Measurements from ENCODE around the gene IRF5. TPM values are rescaled to one million over a fixed set of nuclear protein-coding genes. Genes with fewer than 3 reads are reported as not detected.

Gene IRF5
- total RNA-seq, 1 donor from 2014 or later: 29.4 TPM

DNA sequence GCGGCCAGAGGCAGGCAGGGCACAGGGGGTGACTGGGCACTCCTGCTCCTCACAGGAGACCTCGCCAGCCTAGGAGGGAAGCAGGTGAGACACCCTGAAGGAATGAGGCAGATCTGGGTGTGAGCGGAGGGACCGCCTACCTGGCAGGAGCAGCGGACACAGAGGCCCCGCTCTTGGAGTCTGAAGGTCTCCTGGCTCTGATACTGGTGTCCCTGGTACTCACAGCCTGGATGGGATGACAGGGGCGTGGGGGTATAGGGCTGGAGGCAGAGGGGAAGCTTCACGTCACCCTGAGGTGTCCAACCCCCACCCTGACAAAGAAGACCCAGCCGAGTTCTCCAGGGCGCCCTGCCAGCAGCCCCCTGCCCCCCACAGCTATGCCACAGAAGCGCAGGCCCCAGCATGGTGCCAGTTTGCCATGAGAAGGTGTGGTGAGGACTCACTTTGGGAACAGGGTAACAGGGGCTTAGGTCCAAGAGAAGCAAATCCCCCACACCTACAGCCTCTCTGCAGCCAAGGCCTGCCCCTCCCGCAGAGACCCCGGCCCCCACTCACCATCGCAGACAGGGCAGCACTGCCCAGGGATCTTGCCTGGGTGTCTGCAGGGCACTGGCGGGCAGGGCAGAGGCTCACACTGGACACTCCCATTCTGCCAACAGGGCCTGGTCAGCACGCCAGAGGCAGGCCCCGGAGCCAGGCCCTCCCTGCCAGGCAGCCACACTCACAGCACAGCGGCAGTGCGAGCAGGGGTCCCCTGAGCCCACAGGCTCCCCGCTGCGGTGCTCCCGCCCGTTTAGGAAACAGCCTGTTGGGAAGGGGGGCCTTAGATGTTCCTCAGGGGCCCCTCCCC lies 44.3 kb upstream of the IRF5 start:
- no peaks in the 10 kb centered on the region for H3K9me3 ChIP-seq
- intact Hi-C loops (cut with DNase I): loop anchor here (10.0 kb wide), 1 partner anchor 191 kb away; no protein-coding TSS in a partner anchor
- peaks cover 14% of the 10 kb centered on the region for H3K27me3 ChIP-seq
- H3K4me3 ChIP-seq: no peak overlapping the region
- ATAC-seq (peak; percentile 30), DNase-seq (peak; percentile 62)
- no peak overlapping the region for H3K27ac ChIP-seq
- H3K36me3 ChIP-seq: no peaks in the 10 kb centered on the region
- no peaks in the 10 kb centered on the region for H3K4me1 ChIP-seq
- TF ChIP-seq, protein P1, sequence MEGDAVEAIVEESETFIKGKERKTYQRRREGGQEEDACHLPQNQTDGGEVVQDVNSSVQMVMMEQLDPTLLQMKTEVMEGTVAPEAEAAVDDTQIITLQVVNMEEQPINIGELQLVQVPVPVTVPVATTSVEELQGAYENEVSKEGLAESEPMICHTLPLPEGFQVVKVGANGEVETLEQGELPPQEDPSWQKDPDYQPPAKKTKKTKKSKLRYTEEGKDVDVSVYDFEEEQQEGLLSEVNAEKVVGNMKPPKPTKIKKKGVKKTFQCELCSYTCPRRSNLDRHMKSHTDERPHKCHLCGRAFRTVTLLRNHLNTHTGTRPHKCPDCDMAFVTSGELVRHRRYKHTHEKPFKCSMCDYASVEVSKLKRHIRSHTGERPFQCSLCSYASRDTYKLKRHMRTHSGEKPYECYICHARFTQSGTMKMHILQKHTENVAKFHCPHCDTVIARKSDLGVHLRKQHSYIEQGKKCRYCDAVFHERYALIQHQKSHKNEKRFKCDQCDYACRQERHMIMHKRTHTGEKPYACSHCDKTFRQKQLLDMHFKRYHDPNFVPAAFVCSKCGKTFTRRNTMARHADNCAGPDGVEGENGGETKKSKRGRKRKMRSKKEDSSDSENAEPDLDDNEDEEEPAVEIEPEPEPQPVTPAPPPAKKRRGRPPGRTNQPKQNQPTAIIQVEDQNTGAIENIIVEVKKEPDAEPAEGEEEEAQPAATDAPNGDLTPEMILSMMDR (IDR thresholded peaks at IDR 0.05): no peak

DNA sequence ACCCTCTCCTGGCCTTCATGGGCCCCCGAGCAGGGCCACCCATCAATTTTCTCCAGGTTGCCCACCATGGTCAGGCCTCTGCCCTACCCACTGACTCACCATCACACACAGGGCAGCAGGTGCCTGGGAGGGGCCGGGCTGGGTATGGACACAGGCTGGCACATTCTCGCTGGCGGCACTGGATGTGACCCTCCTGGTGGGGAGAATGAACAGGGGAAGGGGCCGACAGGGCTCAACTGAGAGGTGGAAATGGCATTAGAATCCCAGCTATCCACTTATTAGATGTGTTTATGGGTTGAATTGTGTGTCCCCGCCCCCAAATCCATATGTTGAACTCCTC lies 43.7 kb upstream of the IRF5 start:
- Histone ChIP-seq H3K36me3 (no peaks in the 10 kb centered on the region), H3K27me3 (peaks cover 14% of the 10 kb centered on the region), H3K27ac (no peak overlapping the region), H3K9me3 (no peaks in the 10 kb centered on the region), H3K4me1 (no peaks in the 10 kb centered on the region), H3K4me3 (no peak overlapping the region)
- intact Hi-C loops (cut with DNase I): loop anchor here (10.0 kb wide), 1 partner anchor 191 kb away; no protein-coding TSS in a partner anchor
- no peak for DNase-seq
- ATAC-seq: no peak
- TF ChIP-seq, protein P1 (IDR thresholded peaks at IDR 0.05): no peak

DNA sequence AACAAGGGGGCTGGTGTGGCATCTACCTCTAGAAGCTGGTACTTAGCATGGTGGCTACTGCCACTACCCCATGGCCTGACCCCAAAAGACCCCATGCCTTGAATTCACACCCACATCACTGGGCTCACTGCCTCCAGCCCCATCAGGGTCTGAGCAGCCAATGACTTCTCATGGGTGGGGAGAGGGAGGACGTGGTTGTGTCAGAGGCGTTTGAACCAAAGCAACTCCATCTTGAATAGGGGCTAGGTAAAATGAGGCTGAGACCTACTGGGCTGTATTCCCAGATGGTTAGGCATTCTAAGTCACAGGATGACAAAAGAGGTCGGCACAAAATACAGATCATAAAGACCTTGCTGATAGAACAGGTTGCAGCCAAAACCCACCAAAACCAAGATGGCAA lies 42.4 kb upstream of the IRF5 start:
- Histone ChIP-seq H3K27ac (no peak overlapping the region), H3K36me3 (no peaks in the 10 kb centered on the region), H3K9me3 (no peaks in the 10 kb centered on the region), H3K4me3 (no peak overlapping the region), H3K4me1 (no peaks in the 10 kb centered on the region), H3K27me3 (peaks cover 10% of the 10 kb centered on the region)
- no peak for ATAC-seq
- peak; percentile 9 for DNase-seq
- TF ChIP-seq, protein P1 (IDR thresholded peaks at IDR 0.05): no peak
- intact Hi-C loops (cut with DNase I): loop anchor here (10.0 kb wide), 1 partner anchor 189 kb away; no protein-coding TSS in a partner anchor

GRCh38 chr7:128899392-128899791 lies 38.3 kb upstream of the IRF5 start:
- intact Hi-C loops (cut with DNase I): loop anchor here (10.0 kb wide), 1 partner anchor 185 kb away; no protein-coding TSS in a partner anchor
- TF ChIP-seq, protein P1 (IDR thresholded peaks at IDR 0.05): no peak
- no peak for ATAC-seq
- Histone ChIP-seq H3K36me3 (no peaks in the 10 kb centered on the region), H3K4me1 (no peaks in the 10 kb centered on the region), H3K4me3 (no peak overlapping the region), H3K27me3 (no peaks in the 10 kb centered on the region), H3K9me3 (no peaks in the 10 kb centered on the region), H3K27ac (no peak overlapping the region)
- no peak for DNase-seq

- Histone ChIP-seq H3K36me3 (no peaks in the 10 kb centered on the region), H3K27me3 (no peaks in the 10 kb centered on the region), H3K27ac (no peak overlapping the region), H3K9me3 (no peaks in the 10 kb centered on the region), H3K4me3 (no peak overlapping the region), H3K4me1 (no peaks in the 10 kb centered on the region)
- no peak for ATAC-seq
- TF ChIP-seq, protein P1 (IDR thresholded peaks at IDR 0.05): no peak
- no peak for DNase-seq
- intact Hi-C loops (cut with DNase I): no loop called here
These were observed 37.5 kb upstream of the IRF5 start for GRCh38 chr7:128900237-128900636.

Data from upper lobe of right lung (tissue), 1 donor.